CD4-positive, alpha-beta T cell (primary cell): Measurements from ENCODE around the gene SYT3. TPM values are rescaled to one million over a fixed set of nuclear protein-coding genes. Genes with fewer than 3 reads are reported as not detected.

Source experiments
- ATAC-seq: fragments of 200-7000 bp; cut with Tn5 transposase; one replicate; pipeline ENCODE4 v1.10.0; 2022; ENCODE audit warnings: mild to moderate bottlenecking; ENCODE audit not compliant: poor library complexity
- CTCF ChIA-PET: fragments of 350-600 bp; sonication (Branson Sonifier 250); formaldehyde crosslinking; loops from one replicate; lab custom pipeline; 2021; ENCODE audit warnings: antibody characterized with exemption, inconsistent platforms; lab: Charles Lee
- POLR2A ChIA-PET: fragments of 350-600 bp; sonication (Branson Sonifier 250); formaldehyde crosslinking; loops from one replicate; lab custom pipeline; 2021; ENCODE audit warnings: antibody characterized with exemption, inconsistent platforms; lab: Charles Lee
- DNase-seq, 14 experiments: peaks; one replicate each; pipeline ENCODE4 v3.0.0-alpha.2; 2013 to 2020; ENCODE audit warnings: mixed read lengths in 2 of 14
- H3K27ac ChIP-seq, 2 donors: one replicate each; pipeline versions ENCODE4 v1.5.1 to v1.7.0; 2013; ENCODE audit warnings: low read length in 2 of 2, low read depth in 1 of 2, mild to moderate bottlenecking in 1 of 2
- H3K27me3 ChIP-seq, 2 experiments: 1 replicate in 1 of 2; 2 replicates in 1 of 2; pipeline versions ENCODE4 v1.6.1 to v1.7.0; 2013; ENCODE audit warnings: low read length in 2 of 2, control low read depth in 1 of 2, mild to moderate bottlenecking in 1 of 2, moderate library complexity in 1 of 2; ENCODE audit not compliant: insufficient read depth in 2 of 2, control insufficient read depth in 1 of 2
- H3K36me3 ChIP-seq: one replicate; pipeline ENCODE4 v1.6.1; 2013; ENCODE audit warnings: low read length, control low read depth; ENCODE audit not compliant: insufficient read depth
- H3K4me1 ChIP-seq: one replicate; pipeline ENCODE4 v1.6.1; 2013; ENCODE audit warnings: low read length, control low read depth; ENCODE audit not compliant: insufficient read depth
- H3K4me3 ChIP-seq: one replicate; pipeline ENCODE4 v1.5.1; 2013; ENCODE audit warnings: mild to moderate bottlenecking, low read length, moderate library complexity
- H3K9me3 ChIP-seq, 2 experiments: 1 replicate in 1 of 2; 2 replicates in 1 of 2; pipeline versions ENCODE4 v1.6.1 to v1.7.0; 2013; ENCODE audit warnings: low read length in 2 of 2, mild to moderate bottlenecking in 2 of 2, control low read depth in 1 of 2, moderate library complexity in 1 of 2; ENCODE audit not compliant: control insufficient read depth in 1 of 2, insufficient read depth in 1 of 2
- H3K27ac Mint-ChIP-seq: one replicate; pipeline ENCODE4 v1.8.0; 2020; ENCODE audit warnings: mixed read lengths
- H3K27me3 Mint-ChIP-seq: one replicate; pipeline ENCODE4 v1.8.0; 2021; ENCODE audit warnings: mixed read lengths
- H3K36me3 Mint-ChIP-seq: one replicate; pipeline ENCODE4 v1.8.0; 2021; ENCODE audit warnings: low read depth, mixed read lengths
- H3K4me1 Mint-ChIP-seq: one replicate; pipeline ENCODE4 v1.8.0; 2021; ENCODE audit warnings: low read depth, mixed read lengths
- H3K4me3 Mint-ChIP-seq: one replicate; pipeline ENCODE4 v1.8.0; 2020; ENCODE audit warnings: mild to moderate bottlenecking, mixed read lengths
- H3K9me3 Mint-ChIP-seq: one replicate; pipeline ENCODE4 v1.8.0; 2020; ENCODE audit warnings: mixed read lengths
- CTCF ChIP-seq: fragments of 200-600 bp; IDR thresholded peaks from one replicate; pipeline ENCODE4 v1.8.0; 2022; ENCODE audit warnings: antibody characterized with exemption, mild to moderate bottlenecking
- intact Hi-C, 2 experiments: fragments of 100-400 bp; cut with DNase I in 1 of 2; cut with micrococcal nuclease in 1 of 2; formaldehyde crosslinking; loops; one replicate each; pipeline versions ENCODE4 v1.15.1 to v1.9.0; 2023 to 2025; cut with DNase I, micrococcal nuclease
- total RNA-seq, 174 experiments: library from RNA in 2 of 174; stranded (reverse) in 2 of 174; gene quantifications; one replicate each; pipeline ENCODE4 v1.2.3 and lab custom pipeline; 2021 to 2026

The SYT3 gene
- total RNA-seq, 2 experiments from 2014 or later = not detected

- POLR2A ChIA-PET = no interaction called here
- no peak for DNase-seq
- TF ChIP-seq CTCF = no peak
- Mint-ChIP-seq H3K27ac (no peak overlapping the region), H3K4me3 (no peak overlapping the region), H3K9me3 (peaks cover 6% of the 10 kb centered on the region), H3K36me3 (no peaks in the 10 kb centered on the region), H3K27me3 (peaks cover 38% of the 10 kb centered on the region), H3K4me1 (no peaks in the 10 kb centered on the region)
- CTCF ChIA-PET = no interaction called here
- intact Hi-C loops = no loop called here
- H3K4me3 ChIP-seq = no peak overlapping the region
- H3K4me1 ChIP-seq = no peaks in the 10 kb centered on the region
- no peaks in the 10 kb centered on the region for H3K27me3 ChIP-seq
- no peak for ATAC-seq
- H3K9me3 ChIP-seq = peaks cover 14 to 30% of the 10 kb centered on the region in 2 experiments
- H3K36me3 ChIP-seq = no peaks in the 10 kb centered on the region
- H3K27ac ChIP-seq = no peak overlapping the region
Observed at GRCh38 chr19:50629194-50629593, 10.5 kb downstream of the SYT3 start.

- Mint-ChIP-seq H3K4me3 (no peak overlapping the region), H3K27ac (no peak overlapping the region), H3K4me1 (no peaks in the 10 kb centered on the region), H3K36me3 (no peaks in the 10 kb centered on the region), H3K9me3 (peaks cover 3% of the 10 kb centered on the region), H3K27me3 (peaks cover 38% of the 10 kb centered on the region)
- intact Hi-C loops = no loop called here
- no peak for TF ChIP-seq CTCF
- H3K4me1 ChIP-seq = no peaks in the 10 kb centered on the region
- DNase-seq = no peak
- CTCF ChIA-PET = no interaction called here
- H3K9me3 ChIP-seq = peaks cover 8 to 26% of the 10 kb centered on the region in 2 experiments
- ATAC-seq = no peak
- no peaks in the 10 kb centered on the region for H3K27me3 ChIP-seq
- no peak overlapping the region for H3K27ac ChIP-seq
- H3K4me3 ChIP-seq = no peak overlapping the region
- H3K36me3 ChIP-seq = no peaks in the 10 kb centered on the region
- POLR2A ChIA-PET = no interaction called here
Observed at GRCh38 chr19:50628551-50628950, 11.1 kb downstream of the SYT3 start.

GRCh38 chr19:50628146-50628545 is 11.5 kb downstream of the SYT3 start:
- intact Hi-C loops = no loop called here
- H3K27ac ChIP-seq = no peak overlapping the region
- no peak overlapping the region for H3K27ac Mint-ChIP-seq

More at GRCh38 chr19:50628146-50628545, 11.5 kb downstream of the SYT3 start:
- Mint-ChIP-seq H3K4me3 (no peak overlapping the region), H3K4me1 (no peaks in the 10 kb centered on the region), H3K27me3 (peaks cover 34% of the 10 kb centered on the region), H3K36me3 (no peaks in the 10 kb centered on the region), H3K9me3 (no peaks in the 10 kb centered on the region)
- CTCF ChIA-PET = no interaction called here
- Histone ChIP-seq H3K27me3 (no peaks in the 10 kb centered on the region), H3K4me3 (no peak overlapping the region), H3K9me3 (peaks cover 4 to 26% of the 10 kb centered on the region in 2 experiments), H3K4me1 (no peaks in the 10 kb centered on the region), H3K36me3 (no peaks in the 10 kb centered on the region)
- POLR2A ChIA-PET = no interaction called here
- DNase-seq (no peak), ATAC-seq (no peak)
- TF ChIP-seq CTCF = no peak
